ENCODE data around the gene PKP3.

Gene PKP3

GRCh38 chr11:428295-428694 is 34.3 kb downstream of the PKP3 start:
- TF ChIP-seq, protein P1, sequence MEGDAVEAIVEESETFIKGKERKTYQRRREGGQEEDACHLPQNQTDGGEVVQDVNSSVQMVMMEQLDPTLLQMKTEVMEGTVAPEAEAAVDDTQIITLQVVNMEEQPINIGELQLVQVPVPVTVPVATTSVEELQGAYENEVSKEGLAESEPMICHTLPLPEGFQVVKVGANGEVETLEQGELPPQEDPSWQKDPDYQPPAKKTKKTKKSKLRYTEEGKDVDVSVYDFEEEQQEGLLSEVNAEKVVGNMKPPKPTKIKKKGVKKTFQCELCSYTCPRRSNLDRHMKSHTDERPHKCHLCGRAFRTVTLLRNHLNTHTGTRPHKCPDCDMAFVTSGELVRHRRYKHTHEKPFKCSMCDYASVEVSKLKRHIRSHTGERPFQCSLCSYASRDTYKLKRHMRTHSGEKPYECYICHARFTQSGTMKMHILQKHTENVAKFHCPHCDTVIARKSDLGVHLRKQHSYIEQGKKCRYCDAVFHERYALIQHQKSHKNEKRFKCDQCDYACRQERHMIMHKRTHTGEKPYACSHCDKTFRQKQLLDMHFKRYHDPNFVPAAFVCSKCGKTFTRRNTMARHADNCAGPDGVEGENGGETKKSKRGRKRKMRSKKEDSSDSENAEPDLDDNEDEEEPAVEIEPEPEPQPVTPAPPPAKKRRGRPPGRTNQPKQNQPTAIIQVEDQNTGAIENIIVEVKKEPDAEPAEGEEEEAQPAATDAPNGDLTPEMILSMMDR (IDR thresholded peaks at IDR 0.05; ENCODE audit: low read length, missing control alignments): no peak
- no peak for DNase-seq (ENCODE audit: low read depth)
- H3K4me3 ChIP-seq (replicated peaks; ENCODE audit: low read depth, low read length): no peak overlapping the region

DNA sequence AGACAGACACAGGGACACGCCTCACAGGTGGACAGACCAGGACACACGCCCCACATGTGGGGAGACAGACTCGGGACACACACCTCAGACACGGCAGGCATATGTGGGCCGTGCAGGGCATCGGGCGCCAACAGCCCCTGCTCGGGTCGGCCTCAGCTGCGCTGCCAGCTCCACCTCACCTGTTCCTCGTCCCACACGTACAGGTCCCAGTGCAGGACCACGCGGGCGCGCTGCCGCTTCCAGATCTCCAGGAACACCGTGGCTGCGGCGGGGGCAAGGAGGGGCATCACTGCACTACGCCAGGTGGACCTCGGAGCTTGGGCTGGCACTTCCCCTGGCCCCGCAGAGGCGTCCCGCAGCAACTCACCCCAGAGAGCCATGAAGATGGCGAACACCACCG is 35.4 kb downstream of the PKP3 start:
- DNase-seq (ENCODE audit: low read depth): no peak
- H3K4me3 ChIP-seq (replicated peaks; ENCODE audit: low read depth, low read length): no peak overlapping the region
- TF ChIP-seq, protein P1 (IDR thresholded peaks at IDR 0.05; ENCODE audit: low read length, missing control alignments): no peak

- no peak overlapping the region for H3K4me3 ChIP-seq (replicated peaks; ENCODE audit: low read depth, low read length)
- DNase-seq (ENCODE audit: low read depth): no peak
- TF ChIP-seq, protein P1 (IDR thresholded peaks at IDR 0.05; ENCODE audit: low read length, missing control alignments): no peak
Observed at GRCh38 chr11:429931-430456, 36.0 kb downstream of the PKP3 start.

GRCh38 chr11:431921-432320 is 37.9 kb downstream of the PKP3 start:
- H3K4me3 ChIP-seq (replicated peaks; ENCODE audit: low read depth, low read length): no peak overlapping the region
- TF ChIP-seq, protein P1 (IDR thresholded peaks at IDR 0.05; ENCODE audit: low read length, missing control alignments): no peak
- DNase-seq (ENCODE audit: low read depth): no peak

DNA sequence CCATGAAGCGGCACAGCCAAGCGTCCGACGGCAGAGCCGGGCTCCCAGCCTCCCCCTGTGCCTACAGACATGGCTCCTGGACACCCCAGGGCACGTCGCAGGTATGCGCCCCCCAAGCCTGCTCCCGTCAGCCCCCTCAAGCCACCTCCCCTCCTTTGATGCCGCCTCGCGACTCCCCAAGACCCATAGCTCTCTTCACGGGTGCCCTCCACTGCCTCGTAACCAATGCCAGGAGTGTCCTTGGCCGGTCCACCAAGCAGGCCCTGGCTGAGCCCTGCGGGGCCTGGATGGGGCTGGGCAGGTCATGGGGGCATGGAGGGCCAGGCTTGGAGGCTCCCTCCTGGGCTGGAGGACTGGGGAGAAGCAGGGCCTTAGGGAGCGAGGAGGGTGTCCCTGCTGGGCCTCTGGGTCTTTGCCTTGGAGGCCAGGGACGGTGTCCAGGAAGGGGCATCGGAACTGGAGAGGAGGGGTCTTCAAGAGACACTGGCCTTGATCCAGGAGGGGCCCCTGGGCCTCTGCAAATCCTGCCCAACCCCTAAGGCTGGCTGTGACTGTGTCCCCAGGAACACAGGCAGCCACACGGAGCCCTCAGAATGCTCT is 38.6 kb downstream of the PKP3 start:
- no peak for DNase-seq (ENCODE audit: low read depth)
- no peak overlapping the region for H3K4me3 ChIP-seq (replicated peaks; ENCODE audit: low read depth, low read length)
- TF ChIP-seq, protein P1 (IDR thresholded peaks at IDR 0.05; ENCODE audit: low read length, missing control alignments): no peak

DNA sequence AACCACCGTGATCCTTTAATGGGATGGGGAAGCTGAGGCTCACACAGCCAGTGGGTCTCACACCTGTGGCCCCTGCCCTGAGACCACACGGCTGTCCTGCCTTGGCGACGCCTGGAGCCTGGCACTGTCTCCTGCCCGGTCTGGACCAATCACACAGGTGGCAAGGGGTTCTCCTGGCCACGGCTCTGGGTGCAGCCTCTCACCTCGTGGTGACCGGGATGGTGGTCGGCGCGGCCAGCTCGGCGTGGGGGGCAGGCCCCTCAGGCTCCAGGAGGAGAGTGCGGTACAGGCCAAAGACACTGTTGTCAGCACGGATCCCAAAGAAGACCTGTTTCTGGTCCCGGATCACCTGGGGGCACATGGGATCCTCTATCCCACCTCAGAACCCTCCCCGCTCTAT is 39.1 kb downstream of the PKP3 start:
- H3K4me3 ChIP-seq (replicated peaks; ENCODE audit: low read depth, low read length): no peak overlapping the region
- no peak for DNase-seq (ENCODE audit: low read depth)
- TF ChIP-seq, protein P1 (IDR thresholded peaks at IDR 0.05; ENCODE audit: low read length, missing control alignments): no peak

- TF ChIP-seq, protein P1 (IDR thresholded peaks at IDR 0.05; ENCODE audit: low read length, missing control alignments): no peak
- DNase-seq (ENCODE audit: low read depth): no peak
- no peak overlapping the region for H3K4me3 ChIP-seq (replicated peaks; ENCODE audit: low read depth, low read length)
Observed at GRCh38 chr11:433641-434040, 39.6 kb downstream of the PKP3 start.

Data from fibroblast of pulmonary artery (primary cell).